H1 (cell line): ENCODE results near the gene IL31RA. TPM values are rescaled to one million over a fixed set of nuclear protein-coding genes. Genes with fewer than 3 reads are reported as not detected.

Experiments
- EP300 ChIP-seq, 2 experiments: IDR thresholded peaks; 1 replicate in 1 of 2; 2 replicates in 1 of 2; pipeline ENCODE4 v1.6.1; 2011 to 2012; ENCODE audit warnings: low read depth in 2 of 2, low read length in 2 of 2, mild to moderate bottlenecking in 2 of 2, borderline replicate concordance in 1 of 2, inconsistent platforms in 1 of 2, moderate library complexity in 1 of 2
- polyA plus RNA-seq, 7 experiments: library from polyadenylated mRNA; depleted of rRNA in 3 of 7; stranded (reverse) in 5 of 7; unstranded in 2 of 7; fragments of >200 nt in 5 of 7; fragments of 200-250 nt in 2 of 7; gene quantifications; 1 replicate in 5 of 7; 2 replicates in 1 of 7; 4 replicates in 1 of 7; pipeline versions ENCODE4 v1.2.1 to v1.2.3, GENCODE V29; 2011 to 2013; ENCODE audit warnings: missing spikeins in 2 of 7, mixed read lengths in 2 of 7
- total RNA-seq: library from RNA; stranded (reverse); fragmentation: NEBNext Ultra II Directional; extraction: Animal tissue kit (Norgen Biotek cat#: 25700); gene quantifications from 2 replicates; pipeline ENCODE4 v1.2.1, GENCODE V29; 2021

IL31RA gene
- total and polyA plus RNA-seq, 2 of the 8 experiments (the other 6 are each of a cell fraction or from before 2014, with no cell fraction given) = not detected

DNA sequence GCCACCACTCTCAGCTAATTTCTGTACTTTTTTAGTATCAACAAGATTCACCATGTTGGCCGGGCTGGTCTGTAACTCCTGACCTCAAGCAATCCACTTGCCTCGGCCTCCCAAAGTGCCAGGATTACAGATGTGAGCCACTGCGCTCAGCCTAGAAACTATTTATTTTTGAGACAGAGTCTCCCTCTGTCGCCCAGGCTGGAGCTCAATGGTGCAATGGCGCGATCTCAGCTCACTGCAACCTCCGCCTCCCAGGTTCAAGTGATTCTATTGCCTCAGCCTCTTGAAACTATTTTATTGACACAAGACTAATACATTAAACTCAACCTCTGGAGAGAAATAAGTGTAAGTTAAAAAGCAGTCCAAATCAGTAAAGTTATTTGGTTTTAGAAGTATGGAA lies 109.6 kb downstream of the IL31RA start (continued):
- no peak for TF ChIP-seq EP300 (IDR thresholded peaks at IDR 0.05; ENCODE audit: borderline replicate concordance in 1 of 2, low read depth in 2 of 2, low read length in 2 of 2)
